GM12878 (cell line): ENCODE measurements around the gene SMC3. TPM values are rescaled to one million over a fixed set of nuclear protein-coding genes. Genes with fewer than 3 reads are reported as not detected.

ENCODE experiments used
- ASH2L ChIP-seq: fragments of 300-600, 200-600 bp; sonication (generic); IDR thresholded peaks from 2 replicates; pipeline ENCODE4 v1.6.1; 2017; ENCODE audit warnings: low read depth, mild to moderate bottlenecking, borderline replicate concordance
- CEBPB ChIP-seq, 2 experiments: fragments of 150-350 bp in 1 of 2; IDR thresholded peaks; 2 replicates each; pipeline ENCODE4 v1.6.1; 2012 to 2014; ENCODE audit warnings: low read depth in 2 of 2, low read length in 2 of 2, borderline replicate concordance in 1 of 2, inconsistent platforms in 1 of 2
- CHD2 ChIP-seq: IDR thresholded peaks from 2 replicates; pipeline ENCODE4 v1.6.1; 2011; ENCODE audit warnings: low read depth, low read length, improper control_type of control experiment, borderline replicate concordance
- FOXM1 ChIP-seq: IDR thresholded peaks from 2 replicates; pipeline ENCODE4 v1.6.1; 2012; ENCODE audit warnings: low read depth, mild to moderate bottlenecking, inconsistent platforms, low read length, moderate library complexity
- JUNB ChIP-seq: IDR thresholded peaks from 2 replicates; pipeline ENCODE4 v1.6.1; 2016; ENCODE audit warnings: antibody characterized with exemption, mild to moderate bottlenecking
- LARP7 ChIP-seq: fragments of 450-650 bp; IDR thresholded peaks from 2 replicates; pipeline ENCODE4 v1.6.1; 2017; ENCODE audit warnings: mild to moderate bottlenecking
- MYB ChIP-seq: fragments of 150-350 bp; IDR thresholded peaks from 2 replicates; pipeline ENCODE4 v1.6.1; 2014; ENCODE audit warnings: mild to moderate bottlenecking, low read depth, low read length, borderline replicate concordance
- MYC ChIP-seq: IDR thresholded peaks from 2 replicates; pipeline ENCODE4 v1.6.1; 2011; ENCODE audit warnings: mild to moderate bottlenecking, low read length, moderate library complexity, inconsistent platforms; ENCODE audit not compliant: insufficient read depth, insufficient replicate concordance, insufficient read length, severe bottlenecking
- NFIC ChIP-seq: IDR thresholded peaks from 2 replicates; pipeline ENCODE4 v1.6.1; 2012; ENCODE audit warnings: low read depth, mild to moderate bottlenecking, inconsistent platforms, low read length, moderate library complexity
- PAX5 ChIP-seq: IDR thresholded peaks from 2 replicates; pipeline ENCODE4 v1.6.1; 2011; ENCODE audit warnings: low read depth, low read length, borderline replicate concordance
- RELA ChIP-seq: fragments of 450-650 bp; IDR thresholded peaks from 2 replicates; pipeline ENCODE4 v1.8.0; 2014; ENCODE audit warnings: borderline replicate concordance; ENCODE audit not compliant: partially characterized antibody
- RFX5 ChIP-seq: IDR thresholded peaks from 2 replicates; pipeline ENCODE4 v1.6.1; 2011; ENCODE audit warnings: low read depth, low read length, improper control_type of control experiment
- SIX5 ChIP-seq: IDR thresholded peaks from 2 replicates; pipeline ENCODE4 v1.6.1; 2011; ENCODE audit warnings: mild to moderate bottlenecking, low read depth, low read length, moderate library complexity; ENCODE audit not compliant: severe bottlenecking
- SMARCA5 ChIP-seq: fragments of 450-650 bp; IDR thresholded peaks from 2 replicates; pipeline ENCODE4 v1.6.1; 2017; ENCODE audit warnings: mild to moderate bottlenecking
- SPI1 ChIP-seq: IDR thresholded peaks from 2 replicates; pipeline ENCODE4 v1.6.1; 2011; ENCODE audit warnings: low read depth, mild to moderate bottlenecking, low read length, moderate library complexity, borderline replicate concordance; ENCODE audit not compliant: insufficient read depth
- SREBF2 ChIP-seq: IDR thresholded peaks from 2 replicates; pipeline ENCODE4 v1.6.1; 2012; ENCODE audit warnings: mild to moderate bottlenecking, low read length
- YBX1 ChIP-seq: fragments of 450-650 bp; IDR thresholded peaks from 2 replicates; pipeline ENCODE4 v1.6.1; 2016; ENCODE audit warnings: antibody characterized with exemption
- ZSCAN29 ChIP-seq: fragments of 450-650 bp; IDR thresholded peaks from 2 replicates; pipeline ENCODE4 v1.6.1; 2017; ENCODE audit warnings: mild to moderate bottlenecking, moderate library complexity
- polyA plus RNA-seq, 11 experiments: library from polyadenylated mRNA; depleted of rRNA in 4 of 11; unstranded in 6 of 11; stranded (reverse) in 5 of 11; fragments of >200 nt; fragmentation: Nextera tagmentation in 4 of 11; fragmentation: Illumina TruSeq in 1 of 11; extraction: Ambion mirVana in 4 of 11; extraction: Trizol in 1 of 11; gene quantifications; 1 replicate in 1 of 11; 2 replicates in 10 of 11; pipeline versions ENCODE4 v1.2.1 to v1.2.3, GENCODE V29; 2011 to 2016; ENCODE audit warnings: inconsistent platforms in 2 of 11, missing spikeins in 2 of 11, low read depth in 1 of 11
- total RNA-seq, 4 experiments: library from RNA; depleted of rRNA in 3 of 4; stranded (reverse); fragments of >200 nt in 3 of 4; fragmentation: Illumina TruSeq in 1 of 4; extraction: Trizol in 1 of 4; gene quantifications; 2 replicates each; pipeline versions ENCODE4 v1.2.1 to v1.2.3, GENCODE V29; 2013 to 2021
- TF ChIP-seq, protein P1 (sequence below): fragments of 450-650 bp; IDR thresholded peaks from 2 replicates; pipeline ENCODE4 v1.6.1; 2017; ENCODE audit warnings: borderline replicate concordance
- TF ChIP-seq, protein P2 (sequence below): IDR thresholded peaks from 2 replicates; pipeline ENCODE4 v1.6.1; 2011; ENCODE audit warnings: low read depth, low read length, improper control_type of control experiment, borderline replicate concordance
- TF ChIP-seq, protein P3 (sequence below): IDR thresholded peaks from 2 replicates; pipeline ENCODE4 v1.6.1; 2012; ENCODE audit warnings: low read length, inconsistent platforms
- TF ChIP-seq, protein P4 (sequence below): fragments of 450-650 bp; IDR thresholded peaks from 2 replicates; pipeline ENCODE4 v1.6.1; 2017; ENCODE audit warnings: mild to moderate bottlenecking
- TF ChIP-seq, protein P5 (sequence below): fragments of 450-650 bp; formaldehyde crosslinking; IDR thresholded peaks from 2 replicates; pipeline ENCODE4 v1.4.0; 2020; ENCODE audit warnings: mild to moderate bottlenecking, moderate library complexity

Gene SMC3
- total and polyA plus RNA-seq, 10 of the 15 experiments (the other 5 are each of a cell fraction or from before 2014, with no cell fraction given): 30.4 to 123 (median 48.3) TPM

DNA sequence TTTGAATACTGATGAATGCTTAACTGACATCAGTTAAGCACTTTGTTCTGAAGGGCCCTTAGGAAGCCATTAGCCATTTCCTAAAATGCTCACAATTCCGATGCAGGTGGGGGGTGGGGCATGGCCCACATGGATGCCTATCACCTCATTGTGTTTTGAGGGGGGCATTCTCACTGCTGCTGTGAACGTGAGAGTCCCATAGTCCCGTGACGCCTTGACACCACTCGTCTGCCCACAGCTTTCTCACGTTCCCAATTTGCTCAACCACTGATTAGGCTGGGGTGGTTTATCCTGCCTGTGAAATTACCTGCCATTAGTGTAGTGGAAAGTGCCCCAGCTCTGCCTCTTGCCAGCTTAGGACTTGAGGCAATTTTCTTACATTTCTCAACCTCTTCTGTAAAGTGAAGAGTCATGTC lies 37.9 kb upstream of the SMC3 start (continued):
- TF ChIP-seq, protein P1, sequence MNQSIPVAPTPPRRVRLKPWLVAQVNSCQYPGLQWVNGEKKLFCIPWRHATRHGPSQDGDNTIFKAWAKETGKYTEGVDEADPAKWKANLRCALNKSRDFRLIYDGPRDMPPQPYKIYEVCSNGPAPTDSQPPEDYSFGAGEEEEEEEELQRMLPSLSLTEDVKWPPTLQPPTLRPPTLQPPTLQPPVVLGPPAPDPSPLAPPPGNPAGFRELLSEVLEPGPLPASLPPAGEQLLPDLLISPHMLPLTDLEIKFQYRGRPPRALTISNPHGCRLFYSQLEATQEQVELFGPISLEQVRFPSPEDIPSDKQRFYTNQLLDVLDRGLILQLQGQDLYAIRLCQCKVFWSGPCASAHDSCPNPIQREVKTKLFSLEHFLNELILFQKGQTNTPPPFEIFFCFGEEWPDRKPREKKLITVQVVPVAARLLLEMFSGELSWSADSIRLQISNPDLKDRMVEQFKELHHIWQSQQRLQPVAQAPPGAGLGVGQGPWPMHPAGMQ: no peak
- TF ChIP-seq SIX5: no peak
- peak; percentile 38 for TF ChIP-seq RELA
- TF ChIP-seq, protein P2, sequence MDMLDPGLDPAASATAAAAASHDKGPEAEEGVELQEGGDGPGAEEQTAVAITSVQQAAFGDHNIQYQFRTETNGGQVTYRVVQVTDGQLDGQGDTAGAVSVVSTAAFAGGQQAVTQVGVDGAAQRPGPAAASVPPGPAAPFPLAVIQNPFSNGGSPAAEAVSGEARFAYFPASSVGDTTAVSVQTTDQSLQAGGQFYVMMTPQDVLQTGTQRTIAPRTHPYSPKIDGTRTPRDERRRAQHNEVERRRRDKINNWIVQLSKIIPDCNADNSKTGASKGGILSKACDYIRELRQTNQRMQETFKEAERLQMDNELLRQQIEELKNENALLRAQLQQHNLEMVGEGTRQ: no peak
- TF ChIP-seq, protein P3, sequence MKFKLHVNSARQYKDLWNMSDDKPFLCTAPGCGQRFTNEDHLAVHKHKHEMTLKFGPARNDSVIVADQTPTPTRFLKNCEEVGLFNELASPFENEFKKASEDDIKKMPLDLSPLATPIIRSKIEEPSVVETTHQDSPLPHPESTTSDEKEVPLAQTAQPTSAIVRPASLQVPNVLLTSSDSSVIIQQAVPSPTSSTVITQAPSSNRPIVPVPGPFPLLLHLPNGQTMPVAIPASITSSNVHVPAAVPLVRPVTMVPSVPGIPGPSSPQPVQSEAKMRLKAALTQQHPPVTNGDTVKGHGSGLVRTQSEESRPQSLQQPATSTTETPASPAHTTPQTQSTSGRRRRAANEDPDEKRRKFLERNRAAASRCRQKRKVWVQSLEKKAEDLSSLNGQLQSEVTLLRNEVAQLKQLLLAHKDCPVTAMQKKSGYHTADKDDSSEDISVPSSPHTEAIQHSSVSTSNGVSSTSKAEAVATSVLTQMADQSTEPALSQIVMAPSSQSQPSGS: peak; percentile 21; the same call in 1 of the 2 replicates
- TF ChIP-seq SMARCA5: no peak
- no peak for TF ChIP-seq CEBPB (IDR thresholded peaks at IDR 0.05; ENCODE audit: borderline replicate concordance in 1 of 2, low read depth in 2 of 2, low read length in 2 of 2)
- TF ChIP-seq NFIC: no peak
- no peak for TF ChIP-seq YBX1
- TF ChIP-seq MYB: no peak
- TF ChIP-seq SPI1: no peak
- TF ChIP-seq ZSCAN29: no peak
- TF ChIP-seq JUNB: no peak
- TF ChIP-seq, protein P4, sequence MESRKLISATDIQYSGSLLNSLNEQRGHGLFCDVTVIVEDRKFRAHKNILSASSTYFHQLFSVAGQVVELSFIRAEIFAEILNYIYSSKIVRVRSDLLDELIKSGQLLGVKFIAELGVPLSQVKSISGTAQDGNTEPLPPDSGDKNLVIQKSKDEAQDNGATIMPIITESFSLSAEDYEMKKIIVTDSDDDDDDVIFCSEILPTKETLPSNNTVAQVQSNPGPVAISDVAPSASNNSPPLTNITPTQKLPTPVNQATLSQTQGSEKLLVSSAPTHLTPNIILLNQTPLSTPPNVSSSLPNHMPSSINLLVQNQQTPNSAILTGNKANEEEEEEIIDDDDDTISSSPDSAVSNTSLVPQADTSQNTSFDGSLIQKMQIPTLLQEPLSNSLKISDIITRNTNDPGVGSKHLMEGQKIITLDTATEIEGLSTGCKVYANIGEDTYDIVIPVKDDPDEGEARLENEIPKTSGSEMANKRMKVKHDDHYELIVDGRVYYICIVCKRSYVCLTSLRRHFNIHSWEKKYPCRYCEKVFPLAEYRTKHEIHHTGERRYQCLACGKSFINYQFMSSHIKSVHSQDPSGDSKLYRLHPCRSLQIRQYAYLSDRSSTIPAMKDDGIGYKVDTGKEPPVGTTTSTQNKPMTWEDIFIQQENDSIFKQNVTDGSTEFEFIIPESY: no peak
- 0 out of 2 replicates have a peak, but pooled peaks have one; percentile 25 for TF ChIP-seq PAX5
- 0 out of 2 replicates have a peak, but pooled peaks have one; percentile 29 for TF ChIP-seq FOXM1
- TF ChIP-seq LARP7: peak; percentile 17; the same call in 1 of the 2 replicates
- TF ChIP-seq SREBF2: peak; percentile 31; the same call in 1 of the 2 replicates
- no peak for TF ChIP-seq MYC
- TF ChIP-seq, protein P5, sequence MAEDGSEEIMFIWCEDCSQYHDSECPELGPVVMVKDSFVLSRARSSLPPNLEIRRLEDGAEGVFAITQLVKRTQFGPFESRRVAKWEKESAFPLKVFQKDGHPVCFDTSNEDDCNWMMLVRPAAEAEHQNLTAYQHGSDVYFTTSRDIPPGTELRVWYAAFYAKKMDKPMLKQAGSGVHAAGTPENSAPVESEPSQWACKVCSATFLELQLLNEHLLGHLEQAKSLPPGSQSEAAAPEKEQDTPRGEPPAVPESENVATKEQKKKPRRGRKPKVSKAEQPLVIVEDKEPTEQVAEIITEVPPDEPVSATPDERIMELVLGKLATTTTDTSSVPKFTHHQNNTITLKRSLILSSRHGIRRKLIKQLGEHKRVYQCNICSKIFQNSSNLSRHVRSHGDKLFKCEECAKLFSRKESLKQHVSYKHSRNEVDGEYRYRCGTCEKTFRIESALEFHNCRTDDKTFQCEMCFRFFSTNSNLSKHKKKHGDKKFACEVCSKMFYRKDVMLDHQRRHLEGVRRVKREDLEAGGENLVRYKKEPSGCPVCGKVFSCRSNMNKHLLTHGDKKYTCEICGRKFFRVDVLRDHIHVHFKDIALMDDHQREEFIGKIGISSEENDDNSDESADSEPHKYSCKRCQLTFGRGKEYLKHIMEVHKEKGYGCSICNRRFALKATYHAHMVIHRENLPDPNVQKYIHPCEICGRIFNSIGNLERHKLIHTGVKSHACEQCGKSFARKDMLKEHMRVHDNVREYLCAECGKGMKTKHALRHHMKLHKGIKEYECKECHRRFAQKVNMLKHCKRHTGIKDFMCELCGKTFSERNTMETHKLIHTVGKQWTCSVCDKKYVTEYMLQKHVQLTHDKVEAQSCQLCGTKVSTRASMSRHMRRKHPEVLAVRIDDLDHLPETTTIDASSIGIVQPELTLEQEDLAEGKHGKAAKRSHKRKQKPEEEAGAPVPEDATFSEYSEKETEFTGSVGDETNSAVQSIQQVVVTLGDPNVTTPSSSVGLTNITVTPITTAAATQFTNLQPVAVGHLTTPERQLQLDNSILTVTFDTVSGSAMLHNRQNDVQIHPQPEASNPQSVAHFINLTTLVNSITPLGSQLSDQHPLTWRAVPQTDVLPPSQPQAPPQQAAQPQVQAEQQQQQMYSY (CRISPR knock-in tag): no peak
- no peak for TF ChIP-seq ASH2L
- TF ChIP-seq CHD2: peak; percentile 67; the same call in 1 of the 2 replicates
- no peak for TF ChIP-seq RFX5
